ENCODE data around the gene SPATA24.
"Not testable (repeated sequence)": the region's sequence is repeated elsewhere in the genome, so short reads cannot be mapped to it uniquely, and the experiment has no call there.

Gene SPATA24

GRCh38 chr5:139416651-139417050, 12.8 kb upstream of the SPATA24 start:
- DNase-seq (ENCODE audit: low read depth in 3 of 3), result no peak

GRCh38 chr5:139415869-139416268, 12.0 kb upstream of the SPATA24 start:
- no peak for DNase-seq (ENCODE audit: low read depth in 3 of 3)

- no peak for DNase-seq (ENCODE audit: low read depth in 3 of 3)
Measured at GRCh38 chr5:139415221-139415861, 11.5 kb upstream of the SPATA24 start.

GRCh38 chr5:139414581-139415130, 10.8 kb upstream of the SPATA24 start:
- DNase-seq (ENCODE audit: low read depth in 3 of 3), result no peak

GRCh38 chr5:139413963-139414362, 10.1 kb upstream of the SPATA24 start:
- no peak for DNase-seq (ENCODE audit: low read depth in 3 of 3)

GRCh38 chr5:139413153-139413552, 9.3 kb upstream of the SPATA24 start:
- no peak for DNase-seq (ENCODE audit: low read depth in 3 of 3)

- DNase-seq (ENCODE audit: low read depth in 3 of 3), result no peak
Measured at GRCh38 chr5:139410993-139411828, 7.3 kb upstream of the SPATA24 start.

- no peak for DNase-seq (ENCODE audit: low read depth in 3 of 3)
Measured at GRCh38 chr5:139410121-139410992, 6.5 kb upstream of the SPATA24 start.

GRCh38 chr5:139409116-139409515, 5.2 kb upstream of the SPATA24 start:
- DNase-seq (ENCODE audit: low read depth in 3 of 3), result not testable (repeated sequence)

GRCh38 chr5:139408191-139408590, 4.3 kb upstream of the SPATA24 start:
- DNase-seq (ENCODE audit: low read depth in 3 of 3), result no peak

- no peak for DNase-seq (ENCODE audit: low read depth in 3 of 3)
Measured at GRCh38 chr5:139407517-139407916, 3.6 kb upstream of the SPATA24 start.

GRCh38 chr5:139406963-139407362, 3.1 kb upstream of the SPATA24 start:
- no peak for DNase-seq (ENCODE audit: low read depth in 3 of 3)

GRCh38 chr5:139404484-139404840, 573 bp upstream of the SPATA24 start:
- DNase-seq (ENCODE audit: low read depth in 3 of 3), result no peak

GRCh38 chr5:139403418-139403786, 487 bp downstream of the SPATA24 start:
- DNase-seq (ENCODE audit: low read depth in 3 of 3), result no peak

- DNase-seq (ENCODE audit: low read depth in 3 of 3), result no peak
Measured at GRCh38 chr5:139402561-139403158, 1.2 kb downstream of the SPATA24 start.

- no peak for DNase-seq (ENCODE audit: low read depth in 3 of 3)
Measured at GRCh38 chr5:139401546-139401945, 2.3 kb downstream of the SPATA24 start.

GRCh38 chr5:139399501-139400121, 4.3 kb downstream of the SPATA24 start:
- DNase-seq (ENCODE audit: low read depth in 3 of 3), result no peak

GRCh38 chr5:139397921-139398320, 6.0 kb downstream of the SPATA24 start:
- DNase-seq (ENCODE audit: low read depth in 3 of 3), result no peak

- no peak for DNase-seq (ENCODE audit: low read depth in 3 of 3)
Measured at GRCh38 chr5:139396691-139397090, 7.2 kb downstream of the SPATA24 start.

GRCh38 chr5:139395844-139396640, 7.8 kb downstream of the SPATA24 start:
- no peak for DNase-seq (ENCODE audit: low read depth in 3 of 3)

Data from stimulated activated CD4-positive, alpha-beta T cell treated with anti-CD3 and anti-CD28 coated beads, TNF-alpha, amount 100 ng/mL, for 48 hours (primary cell).